GM23338 (cell line): Measurements from ENCODE around the gene CHRNA4. TPM values are rescaled to one million over a fixed set of nuclear protein-coding genes. Genes with fewer than 3 reads are reported as not detected.

Experiments used
- ATAC-seq: fragments of 200-7000 bp; cut with Tn5 transposase; 3 replicates; pipeline ENCODE4 v1.9.1; 2020
- DNase-seq: peaks from one replicate; pipeline ENCODE4 v3.0.0-alpha.2; 2015; ENCODE audit warnings: low spot score
- H2AFZ ChIP-seq: fragments of 200-600 bp; sonication (generic); 2 replicates; pipeline ENCODE4 v1.8.0; 2016; ENCODE audit warnings: antibody characterized with exemption, mild to moderate bottlenecking, moderate library complexity
- H3F3A ChIP-seq: fragments of 200-600 bp; sonication (generic); replicated peaks from 2 replicates; pipeline ENCODE4 v1.8.0; 2017; ENCODE audit warnings: antibody characterized with exemption, mixed run types, low read depth
- H3K27ac ChIP-seq: fragments of 200-600 bp; sonication (generic); 2 replicates; pipeline ENCODE4 v1.6.1; 2016; ENCODE audit warnings: low read depth
- H3K27me3 ChIP-seq: fragments of 200-600 bp; sonication (generic); 2 replicates; pipeline ENCODE4 v1.8.0; 2016; ENCODE audit warnings: mild to moderate bottlenecking, mixed run types, moderate library complexity; ENCODE audit not compliant: insufficient read depth
- H3K36me3 ChIP-seq: fragments of 200-600 bp; sonication (generic); 2 replicates; pipeline ENCODE4 v1.8.0; 2016; ENCODE audit warnings: mild to moderate bottlenecking; ENCODE audit not compliant: insufficient read depth
- H3K4me1 ChIP-seq: fragments of 200-600 bp; sonication (generic); 2 replicates; pipeline ENCODE4 v1.8.0; 2016; ENCODE audit warnings: mild to moderate bottlenecking, moderate library complexity; ENCODE audit not compliant: insufficient read depth
- H3K4me2 ChIP-seq: fragments of 200-600 bp; sonication (generic); 2 replicates; pipeline ENCODE4 v1.7.1; 2017; ENCODE audit warnings: mixed run types
- H3K4me3 ChIP-seq: fragments of 200-600 bp; sonication (generic); 2 replicates; pipeline ENCODE4 v1.6.1; 2016; ENCODE audit warnings: mixed run types
- H3K79me2 ChIP-seq: fragments of 200-600 bp; sonication (generic); replicated peaks from 2 replicates; pipeline ENCODE4 v1.8.0; 2017; ENCODE audit warnings: mild to moderate bottlenecking; ENCODE audit not compliant: insufficient read depth
- H3K9me2 ChIP-seq: fragments of 200-600 bp; sonication (generic); 2 replicates; pipeline ENCODE4 v1.8.0; 2017; ENCODE audit not compliant: insufficient read depth
- H4K20me1 ChIP-seq: fragments of 200-600 bp; sonication (generic); replicated peaks from 2 replicates; pipeline ENCODE4 v1.8.0; 2017; ENCODE audit warnings: mild to moderate bottlenecking; ENCODE audit not compliant: insufficient read depth
- H3K27ac Mint-ChIP-seq: 2 replicates; pipeline ENCODE4 v1.8.0; 2020; ENCODE audit warnings: inconsistent platforms, mild to moderate bottlenecking, moderate library complexity, mixed read lengths
- H3K27me3 Mint-ChIP-seq: 3 replicates; pipeline ENCODE4 v1.8.0; 2022; ENCODE audit warnings: low read depth, mild to moderate bottlenecking, moderate library complexity, mixed read lengths, inconsistent platforms; ENCODE audit not compliant: insufficient read depth, poor library complexity
- H3K36me3 Mint-ChIP-seq: 3 replicates; pipeline ENCODE4 v1.8.0; 2021; ENCODE audit warnings: low read depth, mild to moderate bottlenecking, inconsistent platforms, moderate library complexity, mixed read lengths
- H3K4me1 Mint-ChIP-seq: 3 replicates; pipeline ENCODE4 v1.8.0; 2020; ENCODE audit warnings: mild to moderate bottlenecking, inconsistent platforms, mixed read lengths
- H3K4me3 Mint-ChIP-seq: 3 replicates; pipeline ENCODE4 v1.8.0; 2021; ENCODE audit warnings: moderate library complexity, mild to moderate bottlenecking, inconsistent platforms, mixed read lengths
- H3K9me3 Mint-ChIP-seq: 3 replicates; pipeline ENCODE4 v1.8.0; 2020; ENCODE audit warnings: moderate library complexity, mild to moderate bottlenecking, inconsistent platforms, mixed read lengths
- CREB1 ChIP-seq: fragments of 250-450 bp; sonication (Bioruptor Pico); IDR thresholded peaks from 2 replicates; pipeline ENCODE4 v1.5.0; 2020; ENCODE audit warnings: low read depth, mild to moderate bottlenecking, moderate library complexity
- ETS1 ChIP-seq: IDR thresholded peaks from 2 replicates; pipeline ENCODE4 v1.6.1; 2016; ENCODE audit warnings: antibody characterized with exemption
- EZH2 ChIP-seq: fragments of 200-600 bp; sonication (generic); IDR thresholded peaks from one replicate; pipeline ENCODE4 v1.8.0; 2017; ENCODE audit warnings: antibody characterized with exemption, mild to moderate bottlenecking, low read depth; ENCODE audit not compliant: unreplicated experiment
- EZH2phosphoT487 ChIP-seq: fragments of 200-600 bp; sonication (generic); IDR thresholded peaks from one replicate; pipeline ENCODE4 v1.8.1; 2018; ENCODE audit warnings: antibody characterized with exemption; ENCODE audit not compliant: unreplicated experiment
- JUNB ChIP-seq: IDR thresholded peaks from one replicate; pipeline ENCODE4 v1.6.1; 2016; ENCODE audit warnings: antibody characterized with exemption; ENCODE audit not compliant: unreplicated experiment
- REST ChIP-seq: IDR thresholded peaks from one replicate; pipeline ENCODE4 v1.6.1; 2018; ENCODE audit warnings: antibody characterized with exemption; ENCODE audit not compliant: unreplicated experiment
- STAT1 ChIP-seq: IDR thresholded peaks from one replicate; pipeline ENCODE4 v1.6.1; 2016; ENCODE audit warnings: antibody characterized with exemption; ENCODE audit not compliant: unreplicated experiment
- polyA plus RNA-seq: library from polyadenylated mRNA; unstranded; fragments of >200 nt; fragmentation: Nextera tagmentation; extraction: Ambion mirVana; gene quantifications from 2 replicates; pipeline ENCODE4 v1.2.1, GENCODE V29; 2016
- total RNA-seq: library from RNA; depleted of rRNA; stranded (reverse); fragments of >200 nt; shearing (Covaris generic); gene quantifications from 2 replicates; pipeline ENCODE4 v1.2.3, GENCODE V29; 2014
- TF ChIP-seq, protein P1 (sequence below), 2 experiments: fragments of 200-600 bp in 1 of 2; sonication (generic) in 1 of 2; conservative IDR thresholded peaks; 2 replicates each; pipeline versions ENCODE4 v1.5.1 to v1.6.1; 2016 to 2017; ENCODE audit warnings: antibody characterized with exemption in 2 of 2, low read depth in 2 of 2, mild to moderate bottlenecking in 2 of 2, moderate library complexity in 1 of 2

CHRNA4 gene
- total and polyA plus RNA-seq, 2 experiments from 2014 or later = 2.7 to 3.9 TPM

- no peaks in the 10 kb centered on the region for H3K79me2 ChIP-seq
These were observed 5.3 kb downstream of the CHRNA4 start for GRCh38 chr20:63355781-63356295.

More at GRCh38 chr20:63355781-63356295, 5.3 kb downstream of the CHRNA4 start:
- no peak overlapping the region for H3K4me2 ChIP-seq
- no peak overlapping the region for H2AFZ ChIP-seq
- no peaks in the 10 kb centered on the region for H3K36me3 Mint-ChIP-seq
- H3K27me3 Mint-ChIP-seq = peaks cover 18% of the 10 kb centered on the region
- TF ChIP-seq EZH2 (no peak), REST (no peak), EZH2phosphoT487 (no peak), STAT1 (no peak), JUNB (no peak), CREB1 (CRISPR knock-in tag) (no peak), ETS1 (no peak)
- TF ChIP-seq, protein P1, sequence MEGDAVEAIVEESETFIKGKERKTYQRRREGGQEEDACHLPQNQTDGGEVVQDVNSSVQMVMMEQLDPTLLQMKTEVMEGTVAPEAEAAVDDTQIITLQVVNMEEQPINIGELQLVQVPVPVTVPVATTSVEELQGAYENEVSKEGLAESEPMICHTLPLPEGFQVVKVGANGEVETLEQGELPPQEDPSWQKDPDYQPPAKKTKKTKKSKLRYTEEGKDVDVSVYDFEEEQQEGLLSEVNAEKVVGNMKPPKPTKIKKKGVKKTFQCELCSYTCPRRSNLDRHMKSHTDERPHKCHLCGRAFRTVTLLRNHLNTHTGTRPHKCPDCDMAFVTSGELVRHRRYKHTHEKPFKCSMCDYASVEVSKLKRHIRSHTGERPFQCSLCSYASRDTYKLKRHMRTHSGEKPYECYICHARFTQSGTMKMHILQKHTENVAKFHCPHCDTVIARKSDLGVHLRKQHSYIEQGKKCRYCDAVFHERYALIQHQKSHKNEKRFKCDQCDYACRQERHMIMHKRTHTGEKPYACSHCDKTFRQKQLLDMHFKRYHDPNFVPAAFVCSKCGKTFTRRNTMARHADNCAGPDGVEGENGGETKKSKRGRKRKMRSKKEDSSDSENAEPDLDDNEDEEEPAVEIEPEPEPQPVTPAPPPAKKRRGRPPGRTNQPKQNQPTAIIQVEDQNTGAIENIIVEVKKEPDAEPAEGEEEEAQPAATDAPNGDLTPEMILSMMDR (conservative IDR thresholded peaks at IDR 0.05; ENCODE audit: low read depth in 2 of 2) = no peak
- peaks cover 6% of the 10 kb centered on the region for H3K27me3 ChIP-seq
- no peak overlapping the region for H3K4me3 ChIP-seq
- H3K36me3 ChIP-seq = no peaks in the 10 kb centered on the region
- peaks cover 7% of the 10 kb centered on the region; the same call in 2 of the 3 replicates for H3K9me3 Mint-ChIP-seq
- H3K27ac Mint-ChIP-seq = no peak overlapping the region
- ATAC-seq = no peak
- no peak for DNase-seq
- no peaks in the 10 kb centered on the region; the same call in 1 of the 2 replicates for H3K4me1 ChIP-seq
- no peaks in the 10 kb centered on the region for H3K9me2 ChIP-seq
- no peak overlapping the region for H3K27ac ChIP-seq
- H3F3A ChIP-seq = 0 out of 2 replicates have a peak, but pooled peaks cover 4% of the 10 kb centered on the region
- no peaks in the 10 kb centered on the region for H4K20me1 ChIP-seq
- no peak overlapping the region for H3K4me3 Mint-ChIP-seq
- H3K4me1 Mint-ChIP-seq = peaks cover 6% of the 10 kb centered on the region
